Measurements from ENCODE around the gene NEMP1. TPM values are rescaled to one million over a fixed set of nuclear protein-coding genes. Genes with fewer than 3 reads are reported as not detected.

Gene NEMP1
- total and polyA plus RNA-seq, 10 donors, result 4.5 to 17.1 (median 13.6) TPM

DNA sequence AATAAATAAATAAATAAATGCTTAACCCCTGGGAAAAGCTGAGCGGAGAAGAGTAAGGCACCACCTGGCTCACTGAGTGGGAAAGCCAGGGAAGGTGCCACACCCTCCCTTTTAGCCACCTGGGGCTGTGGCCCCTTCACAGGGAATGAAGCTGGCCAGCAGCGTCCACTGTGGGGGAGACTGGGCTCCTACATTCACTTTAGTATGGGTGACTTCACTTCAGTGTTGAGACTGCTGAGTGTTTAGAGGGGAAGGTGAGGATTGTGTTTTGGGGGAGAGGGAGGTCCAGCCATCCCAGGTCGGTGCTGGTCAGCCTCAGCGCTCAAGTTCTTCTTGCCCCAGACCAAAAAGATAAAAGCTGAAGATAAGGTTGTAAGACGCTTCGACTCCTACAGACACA lies 11.9 kb upstream of the NEMP1 start:
- WGBS, 5 donors, result 63 to 84% (median 76%) methylated on average over 6 of the region's 6 CpGs
- Histone ChIP-seq H3K4me3 (peak overlapping the region; percentile 46 to 96 (median 84)), H3K4me1 (peaks cover 30 to 94% (median 70%) of the 10 kb centered on the region in 6 donors), H3K27me3 (replicated peaks in 1 of 7) (no peaks in the 10 kb centered on the region), H3K9me3 (no peaks in the 10 kb centered on the region), H3K27ac (peak overlapping the region; percentile 61 to 99 (median 96)), H3K36me3 (peaks cover 0 to 42% (median 28%) of the 10 kb centered on the region in 6 donors)
- no peak for TF ChIP-seq POLR2AphosphoS5 (IDR thresholded peaks at IDR 0.05)
- no peak for TF ChIP-seq POLR2A (IDR thresholded peaks at IDR 0.05)
- TF ChIP-seq, protein P1, sequence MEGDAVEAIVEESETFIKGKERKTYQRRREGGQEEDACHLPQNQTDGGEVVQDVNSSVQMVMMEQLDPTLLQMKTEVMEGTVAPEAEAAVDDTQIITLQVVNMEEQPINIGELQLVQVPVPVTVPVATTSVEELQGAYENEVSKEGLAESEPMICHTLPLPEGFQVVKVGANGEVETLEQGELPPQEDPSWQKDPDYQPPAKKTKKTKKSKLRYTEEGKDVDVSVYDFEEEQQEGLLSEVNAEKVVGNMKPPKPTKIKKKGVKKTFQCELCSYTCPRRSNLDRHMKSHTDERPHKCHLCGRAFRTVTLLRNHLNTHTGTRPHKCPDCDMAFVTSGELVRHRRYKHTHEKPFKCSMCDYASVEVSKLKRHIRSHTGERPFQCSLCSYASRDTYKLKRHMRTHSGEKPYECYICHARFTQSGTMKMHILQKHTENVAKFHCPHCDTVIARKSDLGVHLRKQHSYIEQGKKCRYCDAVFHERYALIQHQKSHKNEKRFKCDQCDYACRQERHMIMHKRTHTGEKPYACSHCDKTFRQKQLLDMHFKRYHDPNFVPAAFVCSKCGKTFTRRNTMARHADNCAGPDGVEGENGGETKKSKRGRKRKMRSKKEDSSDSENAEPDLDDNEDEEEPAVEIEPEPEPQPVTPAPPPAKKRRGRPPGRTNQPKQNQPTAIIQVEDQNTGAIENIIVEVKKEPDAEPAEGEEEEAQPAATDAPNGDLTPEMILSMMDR (IDR thresholded peaks at IDR 0.05 in 8 of 11, conservative IDR thresholded peaks at IDR 0.05 in 3 of 11), result no peak
- intact Hi-C loops (cut with DNase I; ENCODE audit: low total_unique reads), result no loop called here
- no peak for DNase-seq

DNA sequence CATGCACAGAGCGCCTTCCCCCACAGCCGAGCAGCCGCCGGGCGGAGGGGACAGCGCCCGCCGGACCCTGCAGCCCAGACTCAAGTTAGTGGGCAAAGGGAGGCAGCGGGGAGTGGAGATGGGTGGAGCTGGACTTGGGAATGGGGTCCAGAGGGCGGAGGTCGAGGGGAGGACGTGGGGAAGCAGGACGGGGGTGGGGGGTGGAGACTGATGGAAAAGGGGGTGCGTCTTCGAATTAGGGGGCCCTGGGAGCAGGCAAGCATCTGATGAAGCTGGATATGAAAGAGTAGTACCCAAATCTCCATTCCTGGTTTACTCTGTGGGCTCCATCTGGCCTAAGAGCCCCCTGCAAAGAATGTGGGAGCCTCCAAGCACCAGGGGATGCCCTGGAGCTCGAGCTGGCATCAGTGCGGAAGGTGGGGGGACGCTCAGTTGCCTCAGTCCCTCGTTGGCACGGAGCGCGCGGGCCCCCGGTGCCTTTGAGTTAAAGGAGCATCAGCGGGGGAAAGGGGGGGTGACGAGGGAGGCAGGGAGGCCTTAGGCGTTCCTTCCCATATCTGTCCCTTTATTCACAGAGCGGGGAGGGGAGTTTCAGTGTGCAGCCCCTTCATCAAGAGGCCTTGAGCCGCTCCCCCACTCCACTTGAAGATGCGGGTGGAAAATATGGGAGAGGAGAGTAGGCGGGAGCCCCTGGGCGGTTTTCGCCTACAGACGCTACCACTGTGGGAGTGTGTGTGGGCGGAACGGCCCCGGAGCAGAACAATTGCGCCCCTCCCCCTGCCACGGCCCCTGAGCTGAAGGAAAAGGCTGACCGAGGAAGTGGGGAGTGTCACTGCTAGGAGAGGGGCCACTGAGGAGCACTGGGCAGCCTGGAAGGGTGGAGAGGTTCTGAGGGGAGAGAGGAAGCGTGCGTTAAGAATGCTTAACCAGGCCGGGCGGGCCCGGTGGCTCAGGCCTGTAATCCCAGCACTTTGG lies 11.0 kb upstream of the NEMP1 start:
- intact Hi-C loops (cut with DNase I; ENCODE audit: low total_unique reads), result no loop called here
- no peaks in the 10 kb centered on the region for H3K9me3 ChIP-seq
- WGBS, 5 donors, result 1 to 2% (median 1%) methylated on average over 35 to 45 of the region's 45 CpGs
- no peaks in the 10 kb centered on the region for H3K27me3 ChIP-seq (replicated peaks in 1 of 7)
- peak; percentile 76 to 87 (median 84) for TF ChIP-seq POLR2AphosphoS5 (IDR thresholded peaks at IDR 0.05)
- TF ChIP-seq, protein P1 (IDR thresholded peaks at IDR 0.05 in 8 of 11, conservative IDR thresholded peaks at IDR 0.05 in 3 of 11), result no peak
- TF ChIP-seq POLR2A (IDR thresholded peaks at IDR 0.05), result peak in 1 of 3 donors; percentile 29
- peaks cover 30 to 86% (median 64%) of the 10 kb centered on the region in 6 donors for H3K4me1 ChIP-seq
- peak overlapping the region; percentile 46 to 96 (median 84) for H3K4me3 ChIP-seq
- peak overlapping the region; percentile 82 to 99 (median 97) for H3K27ac ChIP-seq
- DNase-seq, result peak; percentile 89
- H3K36me3 ChIP-seq, result peaks cover 0 to 33% (median 20%) of the 10 kb centered on the region in 6 donors

DNA sequence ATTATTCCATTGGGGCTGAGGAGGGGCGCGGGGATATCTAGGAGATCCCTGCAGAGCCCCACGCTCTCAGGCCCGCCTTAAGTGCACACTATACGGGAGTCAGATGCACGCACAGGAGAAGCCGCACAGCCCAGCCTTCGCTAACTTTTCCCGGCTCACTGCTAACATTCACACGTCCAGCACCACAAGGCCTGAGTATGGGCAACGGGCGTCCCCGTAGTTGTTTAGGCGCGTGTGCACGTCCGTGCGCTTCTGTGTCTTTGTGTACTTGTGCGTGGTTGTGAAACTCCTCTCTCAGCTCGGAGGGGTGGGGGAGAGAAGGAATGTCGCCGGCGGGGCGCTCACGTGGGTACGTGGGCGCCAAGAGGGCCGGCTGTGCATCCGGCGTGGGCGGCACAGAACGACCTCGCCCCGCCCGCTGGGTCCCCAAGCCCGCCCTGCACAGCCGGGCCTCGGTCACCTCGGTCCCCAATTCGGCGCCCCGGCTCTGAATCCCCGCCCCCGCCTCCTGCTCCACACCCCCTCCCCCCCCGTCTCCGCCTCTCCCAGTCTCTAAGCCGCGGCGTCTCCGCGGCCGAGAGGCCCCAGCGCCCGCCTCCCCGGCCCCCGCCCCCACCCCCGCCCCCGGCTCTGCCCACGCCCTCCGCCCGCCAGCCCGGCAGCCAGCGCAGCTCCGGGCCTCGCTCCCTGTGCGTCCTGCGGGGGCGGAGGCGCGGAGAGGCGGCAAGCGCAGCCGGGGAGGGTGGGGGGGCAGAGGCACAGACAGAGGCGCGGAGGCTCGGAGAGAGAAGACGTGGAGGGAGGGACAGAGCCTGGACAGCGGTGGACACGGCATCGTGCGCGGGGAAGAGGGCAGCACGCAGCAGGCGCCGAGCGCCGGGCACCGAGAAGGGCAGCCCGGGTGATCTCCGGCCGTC lies 10.0 kb upstream of the NEMP1 start, which contains the start of gene NAB2:
NAB2 (plus strand) TSS at position 761 of the 917 bp plus-strand sequence. CDS start 158 bp downstream, outside the sequence.
- WGBS, 5 donors, result 0 to 1% (median 0%) methylated on average over 31 to 91 of the region's 91 CpGs
- peak; percentile 99 for DNase-seq
- Histone ChIP-seq H3K36me3 (peaks cover 0 to 29% (median 18%) of the 10 kb centered on the region in 6 donors), H3K4me3 (peak within 1 kb of the TSS; percentile 59 to 96 (median 84)), H3K4me1 (peaks cover 28 to 76% (median 55%) of the 10 kb centered on the region in 6 donors), H3K27ac (peak within 1 kb of the TSS; percentile 94 to 99 (median 97)), H3K27me3 (replicated peaks in 1 of 7) (no peaks in the 10 kb centered on the region), H3K9me3 (no peaks in the 10 kb centered on the region)
- peak in 1 of 3 donors; percentile 53 for TF ChIP-seq POLR2A (IDR thresholded peaks at IDR 0.05)
- peak; percentile 90 to 92 (median 91) for TF ChIP-seq POLR2AphosphoS5 (IDR thresholded peaks at IDR 0.05)
- TF ChIP-seq, protein P1 (IDR thresholded peaks at IDR 0.05 in 8 of 11, conservative IDR thresholded peaks at IDR 0.05 in 3 of 11), result peak in 2 of 11 experiments; percentile 2 to 22
- intact Hi-C loops (cut with DNase I; ENCODE audit: low total_unique reads), result no loop called here
